ENCODE data around the gene DLX3. TPM values are rescaled to one million over a fixed set of nuclear protein-coding genes. Genes with fewer than 3 reads are reported as not detected.
A peak's percentile ranks its signal among the peaks of the same experiment; 100 is the strongest.

Gene DLX3
- total RNA-seq, 1 donor from 2014 or later: 0.04 TPM

DNA sequence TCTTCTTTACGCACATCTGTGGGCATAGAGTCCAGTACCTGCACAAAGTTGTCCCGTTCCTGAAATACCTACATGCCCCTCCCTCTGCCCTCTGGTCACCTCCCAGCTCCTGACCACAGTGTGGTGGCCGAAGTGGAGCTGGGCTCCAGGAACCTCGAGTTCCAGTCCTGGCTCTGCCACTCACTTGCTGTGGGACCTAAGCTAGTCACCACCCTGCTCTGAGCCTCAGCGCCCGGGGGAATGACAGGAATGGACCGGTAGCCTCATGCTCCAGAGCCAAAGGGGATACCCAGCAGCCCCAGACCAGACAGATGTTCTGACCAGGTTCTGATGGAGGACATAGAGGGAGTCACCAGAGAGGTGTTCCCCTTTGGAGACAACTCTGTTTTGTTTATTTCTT is 34.2 kb upstream of the DLX3 start:
- Mint-ChIP-seq H3K4me1 (peaks cover 11% of the 10 kb centered on the region), H3K4me3 (no peak overlapping the region), H3K9me3 (no peaks in the 10 kb centered on the region), H3K27ac (no peak overlapping the region), H3K27me3 (ENCODE audit: insufficient read depth, low read depth) (peaks cover 8% of the 10 kb centered on the region), H3K36me3 (no peaks in the 10 kb centered on the region)
- Histone ChIP-seq H3K27ac (no peak overlapping the region), H2AFZ (replicated peaks) (no peak overlapping the region), H3K27me3 (peaks cover 5% of the 10 kb centered on the region), H3K4me1 (peaks cover 19% of the 10 kb centered on the region), H3K9ac (no peak overlapping the region), H3F3A (ENCODE audit: low read depth) (peaks cover 26% of the 10 kb centered on the region), H3K9me3 (ENCODE audit: low read depth) (no peaks in the 10 kb centered on the region), H3K36me3 (no peaks in the 10 kb centered on the region), H3K79me2 (ENCODE audit: low read depth) (no peaks in the 10 kb centered on the region), H3K4me3 (no peak overlapping the region), H4K20me1 (ENCODE audit: low read depth) (no peaks in the 10 kb centered on the region), H3K4me2 (no peak overlapping the region)
- no peak for DNase-seq (ENCODE audit: low spot score)
- TF ChIP-seq EZH2 (IDR thresholded peaks at IDR 0.05) (no peak), CTCF (IDR thresholded peaks at IDR 0.05) (no peak)

DNA sequence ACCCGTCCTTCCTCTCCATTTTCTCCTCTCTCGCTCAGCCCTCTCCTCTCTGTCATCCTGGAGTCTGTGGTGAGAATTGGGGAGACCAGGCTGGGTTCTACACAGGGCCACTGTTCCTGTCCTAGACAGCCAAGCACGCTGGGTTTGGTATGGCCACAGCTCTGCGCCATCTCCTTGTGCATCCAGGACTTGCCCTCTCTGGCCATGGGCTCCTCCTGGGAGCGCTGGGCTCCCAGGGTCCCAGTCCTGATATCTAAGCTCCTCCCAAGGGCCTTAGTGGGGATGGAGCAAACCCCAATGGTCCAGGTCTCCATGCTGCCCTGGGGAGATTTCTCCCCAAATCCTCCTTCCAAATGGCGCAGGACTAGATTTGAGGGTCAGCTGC is 33.7 kb upstream of the DLX3 start:
- no peak overlapping the region for H3K4me3 Mint-ChIP-seq
- peak overlapping the region; percentile 78 for H2AFZ ChIP-seq (replicated peaks)

DNA sequence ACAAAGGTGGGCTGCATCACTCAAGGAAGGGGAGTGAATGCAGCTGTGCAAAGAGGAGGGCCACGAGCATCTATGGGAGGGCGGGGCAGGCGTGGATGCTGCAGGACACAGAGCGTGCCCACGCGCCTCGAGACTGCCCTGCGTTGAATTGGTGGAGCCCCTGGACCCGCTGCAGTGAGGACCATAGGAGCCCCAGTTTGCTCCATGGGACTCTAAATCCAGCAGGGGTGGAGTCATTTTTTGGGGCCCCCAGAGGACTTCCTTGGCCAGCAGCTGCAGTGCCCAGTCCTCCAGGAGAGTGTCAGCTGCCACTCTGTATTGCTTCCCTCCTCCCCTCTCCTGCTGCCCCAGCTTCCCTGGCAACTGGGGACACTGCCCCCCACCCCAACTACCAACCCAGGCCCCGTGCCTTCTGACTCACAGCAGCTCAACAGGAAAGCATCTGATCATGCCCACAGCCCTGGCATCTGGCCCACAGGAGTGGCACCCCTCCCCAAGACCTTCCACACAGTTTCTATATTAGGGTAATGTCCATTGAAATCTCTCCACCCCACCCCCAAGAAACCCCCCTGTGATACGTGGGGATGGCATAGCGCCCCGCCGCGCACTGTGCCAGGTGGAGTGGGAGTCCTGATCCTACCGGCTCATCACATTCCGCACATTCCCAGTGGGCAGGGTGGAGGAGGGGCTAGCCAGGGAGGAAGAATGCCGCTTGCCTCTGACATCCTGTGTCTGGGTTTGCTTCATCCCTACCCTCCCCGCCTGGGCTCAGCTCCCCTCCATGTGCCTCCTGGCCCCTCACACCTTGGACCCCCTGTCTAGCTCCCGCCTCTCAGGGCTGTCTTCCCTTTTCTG is 33.1 kb upstream of the DLX3 start:
- no peaks in the 10 kb centered on the region for H3K36me3 ChIP-seq
- no peaks in the 10 kb centered on the region for H3K36me3 Mint-ChIP-seq
- H3F3A ChIP-seq (ENCODE audit: low read depth): peaks cover 36% of the 10 kb centered on the region
- H2AFZ ChIP-seq (replicated peaks): peak overlapping the region; percentile 78
- H3K4me1 ChIP-seq: peaks cover 19% of the 10 kb centered on the region
- H3K9me3 ChIP-seq (ENCODE audit: low read depth): no peaks in the 10 kb centered on the region
- H3K4me1 Mint-ChIP-seq: peaks cover 11% of the 10 kb centered on the region
- no peak overlapping the region for H3K9ac ChIP-seq
- H3K27ac Mint-ChIP-seq: no peak overlapping the region
- TF ChIP-seq EZH2phosphoT487 (IDR thresholded peaks at IDR 0.05): no peak
- no peak for TF ChIP-seq EZH2 (IDR thresholded peaks at IDR 0.05)
- TF ChIP-seq CTCF (IDR thresholded peaks at IDR 0.05): no peak
- no peak overlapping the region for H3K4me3 Mint-ChIP-seq
- H3K27me3 Mint-ChIP-seq (ENCODE audit: insufficient read depth, low read depth): peaks cover 8% of the 10 kb centered on the region
- no peaks in the 10 kb centered on the region for H3K79me2 ChIP-seq (ENCODE audit: low read depth)
- H3K4me3 ChIP-seq: no peak overlapping the region
- peak; percentile 78 for DNase-seq (ENCODE audit: low spot score)
- no peak overlapping the region for H3K27ac ChIP-seq
- peak overlapping the region; percentile 17 for H3K4me2 ChIP-seq
- H4K20me1 ChIP-seq (ENCODE audit: low read depth): no peaks in the 10 kb centered on the region
- no peaks in the 10 kb centered on the region for H3K9me3 Mint-ChIP-seq
- peaks cover 5% of the 10 kb centered on the region for H3K27me3 ChIP-seq

More for the DNA sequence above, 33.7 kb upstream of the DLX3 start:
- H3K79me2 ChIP-seq (ENCODE audit: low read depth): no peaks in the 10 kb centered on the region
- H3K4me1 ChIP-seq: peaks cover 19% of the 10 kb centered on the region
- H3K4me3 ChIP-seq: no peak overlapping the region
- peaks cover 30% of the 10 kb centered on the region for H3F3A ChIP-seq (ENCODE audit: low read depth)
- Mint-ChIP-seq H3K36me3 (no peaks in the 10 kb centered on the region), H3K27ac (no peak overlapping the region), H3K4me1 (peaks cover 11% of the 10 kb centered on the region), H3K9me3 (no peaks in the 10 kb centered on the region), H3K27me3 (ENCODE audit: insufficient read depth, low read depth) (peaks cover 8% of the 10 kb centered on the region)
- no peak overlapping the region for H3K27ac ChIP-seq
- peaks cover 5% of the 10 kb centered on the region for H3K27me3 ChIP-seq
- TF ChIP-seq EZH2 (IDR thresholded peaks at IDR 0.05) (no peak), EZH2phosphoT487 (IDR thresholded peaks at IDR 0.05) (no peak), CTCF (IDR thresholded peaks at IDR 0.05) (no peak)
- no peaks in the 10 kb centered on the region for H3K36me3 ChIP-seq
- H3K9me3 ChIP-seq (ENCODE audit: low read depth): no peaks in the 10 kb centered on the region
- H3K9ac ChIP-seq: no peak overlapping the region
- peak overlapping the region; percentile 17 for H3K4me2 ChIP-seq
- no peaks in the 10 kb centered on the region for H4K20me1 ChIP-seq (ENCODE audit: low read depth)
- no peak for DNase-seq (ENCODE audit: low spot score)

All from neural progenitor cell (in vitro differentiated cells).